GM12878 (cell line): ENCODE data around the gene TYK2. TPM values are rescaled to one million over a fixed set of nuclear protein-coding genes. Genes with fewer than 3 reads are reported as not detected.
A peak's percentile ranks its signal among the peaks of the same experiment; 100 is the strongest.

Experiments used
- ATAC-seq: fragments of 200-7000 bp; cut with Tn5 transposase; 3 replicates; pipeline ENCODE4 v1.9.1; 2020; ENCODE audit warnings: mild to moderate bottlenecking, moderate library complexity
- BruUV-seq: library from RNA; stranded (reverse); fragments of 400-500 nt; replicated peaks from 2 replicates; lab custom pipeline; 2021; lab: Mats Ljungman, UMichigan
- CTCF ChIA-PET: fragments of 300-600 bp; sonication (Branson Sonifier 250); formaldehyde crosslinking; extraction: SDS; loops from one replicate; lab custom pipeline; 2021; ENCODE audit warnings: inconsistent platforms; lab: Yijun Ruan, JAX
- POLR2A ChIA-PET: fragments of 350-600 bp; formaldehyde crosslinking; extraction: SDS; loops from one replicate; lab custom pipeline; 2021; ENCODE audit warnings: inconsistent platforms; lab: Charles Lee
- RAD21 ChIA-PET: fragments of 300-600 bp; sonication (Branson Sonifier 250); formaldehyde crosslinking; loops from one replicate; lab custom pipeline; 2023; ENCODE audit warnings: antibody characterized with exemption; ENCODE audit not compliant: unreplicated experiment; lab: Charles Lee
- SMC1A ChIA-PET: fragments of 300-600 bp; sonication (Branson Sonifier 250); formaldehyde crosslinking; loops from one replicate; lab custom pipeline; 2023; ENCODE audit not compliant: unreplicated experiment, uncharacterized antibody; lab: Charles Lee
- DNase-seq: peaks from one replicate; pipeline ENCODE4 v3.0.0-alpha.2; 2011; ENCODE audit warnings: low read depth, low spot score
- FAIRE-seq: peaks from 3 replicates; lab custom pipeline; 2011; peaks lifted over from hg19 to GRCh38; lab: Jason Lieb, UNC
- H2AFZ ChIP-seq: 2 replicates; pipeline ENCODE4 v1.6.0; 2011; ENCODE audit warnings: low read depth, low read length, control low read depth; ENCODE audit not compliant: control insufficient read depth
- H3K27ac ChIP-seq: 2 replicates; pipeline ENCODE4 v1.5.1; 2011; ENCODE audit warnings: control low read depth; ENCODE audit not compliant: control insufficient read depth, insufficient read depth
- H3K27me3 ChIP-seq, 2 experiments: replicated peaks in 1 of 2; 2 replicates each; pipeline versions ENCODE4 v1.6.0 to v1.6.1; 2011; ENCODE audit warnings: low read length in 1 of 2; ENCODE audit not compliant: control insufficient read depth in 2 of 2, insufficient read depth in 2 of 2
- H3K36me3 ChIP-seq, 2 experiments: 2 replicates each; pipeline ENCODE4 v1.5.1; 2011; ENCODE audit warnings: low read length in 1 of 2; ENCODE audit not compliant: control insufficient read depth in 2 of 2, insufficient read depth in 2 of 2
- H3K4me1 ChIP-seq: 2 replicates; pipeline ENCODE4 v1.6.1; 2011; ENCODE audit warnings: mild to moderate bottlenecking, low read length, moderate library complexity, mixed read lengths; ENCODE audit not compliant: control insufficient read depth, insufficient read depth
- H3K4me2 ChIP-seq: 2 replicates; pipeline ENCODE4 v1.6.0; 2011; ENCODE audit warnings: control low read depth; ENCODE audit not compliant: control insufficient read depth, insufficient read depth
- H3K4me3 ChIP-seq: fragments of 200-600 bp; sonication (generic); 2 replicates; pipeline ENCODE4 v1.5.1; 2016
- H3K79me2 ChIP-seq: 2 replicates; pipeline ENCODE4 v1.6.0; 2011; ENCODE audit warnings: low read length; ENCODE audit not compliant: control insufficient read depth, insufficient read depth
- H3K9ac ChIP-seq: 2 replicates; pipeline ENCODE4 v1.8.0; 2011; ENCODE audit warnings: low read length, control low read depth, mixed read lengths; ENCODE audit not compliant: control insufficient read depth, insufficient read depth
- H3K9me3 ChIP-seq: replicated peaks from 3 replicates; pipeline ENCODE4 v1.5.1; 2011; ENCODE audit warnings: mild to moderate bottlenecking, low read length; ENCODE audit not compliant: control insufficient read depth, insufficient read depth
- H4K20me1 ChIP-seq: 2 replicates; pipeline ENCODE4 v1.6.0; 2011; ENCODE audit not compliant: control insufficient read depth, insufficient read depth
- CREM ChIP-seq: IDR thresholded peaks from 2 replicates; pipeline ENCODE4 v1.6.1; 2014; ENCODE audit warnings: antibody characterized with exemption, low read depth
- CTCF ChIP-seq, 3 experiments: IDR thresholded peaks in 2 of 3; conservative IDR thresholded peaks in 1 of 3; 2 replicates each; pipeline ENCODE4 v1.5.1; 2011; ENCODE audit warnings: low read depth in 3 of 3, low read length in 3 of 3, mild to moderate bottlenecking in 3 of 3, control low read depth in 2 of 3, moderate library complexity in 2 of 3, inconsistent platforms in 1 of 3, mixed read lengths in 1 of 3; ENCODE audit not compliant: control insufficient read depth in 2 of 3, insufficient read depth in 1 of 3; ENCODE audit errors: extremely low read depth in 1 of 3
- FOS ChIP-seq: IDR thresholded peaks from 3 replicates; pipeline ENCODE4 v1.6.1; 2011; ENCODE audit warnings: borderline replicate concordance; ENCODE audit not compliant: insufficient read length; ENCODE audit errors: extremely low read depth
- POLR2A ChIP-seq: IDR thresholded peaks from 2 replicates; pipeline ENCODE4 v1.6.1; 2011; ENCODE audit warnings: low read depth, mild to moderate bottlenecking, low read length
- WGBS: methylation state at CpG from one replicate; pipeline ENCODE4 v1.1.6; 2016; ENCODE audit warnings: low lambda C conversion rate; ENCODE audit not compliant: insufficient replicate concordance, insufficient coverage; ENCODE audit errors: missing lambda C conversion rate; 5-methylcytosine and 5-hydroxymethylcytosine counted together
- in situ Hi-C: fragments of 300-500 bp; cut with MboI; formaldehyde crosslinking; loops from 9 replicates; pipeline ENCODE4 v1.14.3; 2018; ENCODE audit warnings: mixed read lengths
- intact Hi-C: fragments of 100-400 bp; cut with micrococcal nuclease; formaldehyde crosslinking; loops from one replicate; pipeline ENCODE4 v1.14.2; 2022; ENCODE audit not compliant: unreplicated experiment
- polyA plus RNA-seq, 11 experiments: library from polyadenylated mRNA; depleted of rRNA in 4 of 11; unstranded in 6 of 11; stranded (reverse) in 5 of 11; fragments of >200 nt; fragmentation: Nextera tagmentation in 4 of 11; fragmentation: Illumina TruSeq in 1 of 11; extraction: Ambion mirVana in 4 of 11; extraction: Trizol in 1 of 11; gene quantifications; 1 replicate in 1 of 11; 2 replicates in 10 of 11; pipeline versions ENCODE4 v1.2.1 to v1.2.3, GENCODE V29; 2011 to 2016; ENCODE audit warnings: inconsistent platforms in 2 of 11, missing spikeins in 2 of 11, low read depth in 1 of 11
- total RNA-seq, 4 experiments: library from RNA; depleted of rRNA in 3 of 4; stranded (reverse); fragments of >200 nt in 3 of 4; fragmentation: Illumina TruSeq in 1 of 4; extraction: Trizol in 1 of 4; gene quantifications; 2 replicates each; pipeline versions ENCODE4 v1.2.1 to v1.2.3, GENCODE V29; 2013 to 2021

Gene TYK2
- total and polyA plus RNA-seq, 10 of the 15 experiments (the other 5 are each of a cell fraction or from before 2014, with no cell fraction given) = 36.4 to 364 (median 179) TPM

- 56% methylated on average over 12 of the region's 12 CpGs for WGBS
- Histone ChIP-seq H2AFZ (no peak overlapping the region), H3K79me2 (no peaks in the 10 kb centered on the region), H3K4me3 (no peak overlapping the region), H3K9me3 (no peaks in the 10 kb centered on the region), H3K36me3 (peaks cover 5 to 16% of the 10 kb centered on the region in 2 experiments; a peak in 3 of 4 replicates), H3K9ac (no peak overlapping the region), H3K27ac (no peak overlapping the region), H3K4me1 (peaks cover 10% of the 10 kb centered on the region), H3K27me3 (no peaks in the 10 kb centered on the region), H3K4me2 (no peak overlapping the region), H4K20me1 (no peaks in the 10 kb centered on the region)
- intact Hi-C loops (loop anchor here (1.0 to 10.0 kb wide), 5 partner anchors 58 to 459 kb away; partner anchors contain the start of genes ANGPTL6, PPAN and RAVER1), in situ Hi-C loops (loop anchor here (5.0 kb wide), 2 partner anchors 123 to 463 kb away; no protein-coding TSS in a partner anchor)
- POLR2A ChIA-PET = interaction anchor here (0.8 to 8.3 kb wide), 6 partner anchors 116 to 138 kb away, joined by 3 to 108 read pairs (median 3); partner anchors contain the start of genes ICAM1 and MRPL4
- BruUV-seq = no TSS peak
- CTCF ChIA-PET = interaction anchor here (0.6 to 12.4 kb wide), 26 partner anchors 10 to 457 kb away, joined by 3 to 370 read pairs (median 6); partner anchors contain the start of genes CDC37, FDX2, ICAM1 and ICAM4
- FAIRE-seq (peak; percentile 66), ATAC-seq (peak; percentile 19), DNase-seq (no peak)
- TF ChIP-seq CTCF (IDR thresholded peaks at IDR 0.05 in 2 of 3, conservative IDR thresholded peaks at IDR 0.05 in 1 of 3; ENCODE audit: control insufficient read depth in 2 of 3, extremely low read depth in 1 of 3, insufficient read depth in 1 of 3, low read depth in 3 of 3, low read length in 3 of 3) (peak; percentile 20 to 26 (median 22); a peak in 3 of 6 replicates), FOS (no peak), CREM (no peak), POLR2A (peak; percentile 61)
- RAD21 ChIA-PET = interaction anchor here (1.0 to 5.1 kb wide), 12 partner anchors 9 to 458 kb away, joined by 3 to 206 read pairs (median 14); partner anchors contain the start of genes CDC37, ICAM1, ICAM4 and ICAM5
- SMC1A ChIA-PET = interaction anchor here (0.6 to 5.7 kb wide), 13 partner anchors 10 to 463 kb away, joined by 3 to 158 read pairs (median 10); partner anchors contain the start of genes ICAM1, ICAM5, RAVER1 and TYK2
Measured at GRCh38 chr19:10389863-10390262, 9.5 kb upstream of the TYK2 start.
